Endothelial cell of umbilical vein (primary cell): ENCODE results near the gene CCDC190. TPM values are rescaled to one million over a fixed set of nuclear protein-coding genes. Genes with fewer than 3 reads are reported as not detected.

Experiments
- BruUV-seq: library from RNA; stranded (reverse); fragments of 400-500 nt; replicated peaks from 2 replicates; lab custom pipeline; 2021; lab: Mats Ljungman, UMichigan
- CTCF ChIA-PET: fragments of 300-600, 350-600 bp; sonication (Branson Sonifier 250); formaldehyde crosslinking; loops from one replicate; lab custom pipeline; 2021; ENCODE audit warnings: antibody characterized with exemption, inconsistent platforms; lab: Charles Lee
- POLR2A ChIA-PET: fragments of 300-600, 350-600 bp; sonication (Branson Sonifier 250); formaldehyde crosslinking; loops from one replicate; lab custom pipeline; 2021; ENCODE audit warnings: antibody characterized with exemption, inconsistent platforms; lab: Charles Lee
- DNase-seq: peaks from one replicate; pipeline ENCODE4 v3.0.0-alpha.2; 2011; ENCODE audit warnings: low read depth, low spot score
- FAIRE-seq: peaks from 2 replicates; lab custom pipeline; 2011; peaks lifted over from hg19 to GRCh38; lab: Jason Lieb, UNC
- H2AFZ ChIP-seq: 2 replicates; pipeline ENCODE4 v1.6.0; 2012; ENCODE audit warnings: low read depth, low read length, control low read depth, inconsistent platforms
- H3K27ac ChIP-seq: 2 replicates; pipeline ENCODE4 v1.5.1; 2011; ENCODE audit warnings: low read depth, mild to moderate bottlenecking, control low read depth, low read length, moderate library complexity; ENCODE audit not compliant: insufficient read depth
- H3K27me3 ChIP-seq, 2 experiments: 2 replicates each; pipeline versions ENCODE4 v1.6.0 to v1.6.1; 2011; ENCODE audit warnings: low read length in 2 of 2, mixed read lengths in 1 of 2; ENCODE audit not compliant: control insufficient read depth in 2 of 2, insufficient read depth in 2 of 2
- H3K36me3 ChIP-seq, 2 experiments: 2 replicates in 1 of 2; 3 replicates in 1 of 2; pipeline ENCODE4 v1.5.1; 2011; ENCODE audit warnings: low read length in 2 of 2, mild to moderate bottlenecking in 1 of 2, moderate library complexity in 1 of 2; ENCODE audit not compliant: control insufficient read depth in 2 of 2, insufficient read depth in 2 of 2; ENCODE audit errors: extremely low read depth in 1 of 2
- H3K4me1 ChIP-seq: 3 replicates; pipeline ENCODE4 v1.5.1; 2011; ENCODE audit warnings: mild to moderate bottlenecking, low read length; ENCODE audit not compliant: control insufficient read depth, insufficient read depth; ENCODE audit errors: extremely low read depth
- H3K4me2 ChIP-seq: 2 replicates; pipeline ENCODE4 v1.6.1; 2011; ENCODE audit warnings: low read length, control low read depth, mixed read lengths; ENCODE audit not compliant: insufficient read depth
- H3K4me3 ChIP-seq, 3 experiments: fragments of 200-600 bp in 1 of 3; sonication (generic), shearing (Covaris generic) in 1 of 3; replicated peaks in 1 of 3; 2 replicates each; pipeline ENCODE4 v1.5.1; 2011 to 2016; ENCODE audit warnings: control low read depth in 3 of 3, low read length in 3 of 3, mild to moderate bottlenecking in 2 of 3, inconsistent platforms in 1 of 3, low read depth in 1 of 3, moderate library complexity in 1 of 3; ENCODE audit not compliant: insufficient read depth in 1 of 3
- H3K79me2 ChIP-seq: 2 replicates; pipeline ENCODE4 v1.6.0; 2012; ENCODE audit warnings: low read length, inconsistent platforms; ENCODE audit not compliant: control insufficient read depth, insufficient read depth
- H3K9ac ChIP-seq: replicated peaks from 2 replicates; pipeline ENCODE3; 2011; ENCODE audit warnings: low read length, control low read depth; ENCODE audit not compliant: insufficient read depth; ENCODE audit errors: extremely low read depth
- H3K9me1 ChIP-seq: replicated peaks from 3 replicates; pipeline ENCODE4 v1.6.0; 2011; ENCODE audit warnings: mild to moderate bottlenecking, low read length; ENCODE audit not compliant: control insufficient read depth, insufficient read depth; ENCODE audit errors: extremely low read depth
- H3K9me3 ChIP-seq: replicated peaks from 2 replicates; pipeline ENCODE4 v1.5.1; 2012; ENCODE audit warnings: low read length, inconsistent platforms; ENCODE audit not compliant: control insufficient read depth, insufficient read depth
- H4K20me1 ChIP-seq: replicated peaks from 2 replicates; pipeline ENCODE3; 2011; ENCODE audit warnings: mild to moderate bottlenecking, low read length; ENCODE audit not compliant: control insufficient read depth, insufficient read depth; ENCODE audit errors: extremely low read depth
- EZH2 ChIP-seq: IDR thresholded peaks from 2 replicates; pipeline ENCODE4 v1.6.1; 2012; ENCODE audit warnings: borderline replicate concordance, low read depth, mild to moderate bottlenecking, moderate library complexity, low read length, inconsistent platforms; ENCODE audit not compliant: severe bottlenecking
- FOS ChIP-seq: IDR thresholded peaks from 2 replicates; pipeline ENCODE4 v1.6.1; 2011; ENCODE audit warnings: mild to moderate bottlenecking, low read length, moderate library complexity, borderline replicate concordance; ENCODE audit not compliant: insufficient read depth
- GATA2 ChIP-seq: IDR thresholded peaks from 2 replicates; pipeline ENCODE4 v1.7.0; 2011; ENCODE audit warnings: low read depth, mild to moderate bottlenecking, moderate library complexity, mixed read lengths, low read length; ENCODE audit not compliant: insufficient read length, insufficient read depth
- JUN ChIP-seq: IDR thresholded peaks from 2 replicates; pipeline ENCODE4 v1.6.1; 2011; ENCODE audit warnings: borderline replicate concordance, low read depth; ENCODE audit not compliant: insufficient read length, insufficient read depth
- MYC ChIP-seq: IDR thresholded peaks from one replicate; pipeline ENCODE4 v1.6.1; 2011; ENCODE audit warnings: mild to moderate bottlenecking, low read depth, low read length
- POLR2A ChIP-seq: IDR thresholded peaks from 2 replicates; pipeline ENCODE4 v1.6.1; 2012; ENCODE audit warnings: low read depth, mild to moderate bottlenecking, control low read depth, low read length
- POLR2AphosphoS5 ChIP-seq: IDR thresholded peaks from 2 replicates; pipeline ENCODE4 v1.6.1; 2012; ENCODE audit warnings: low read depth, mild to moderate bottlenecking, control low read depth, low read length, moderate library complexity; ENCODE audit not compliant: insufficient read depth
- dilution Hi-C: fragments of 300-500 bp; cut with MboI; formaldehyde crosslinking; loops from one replicate; pipeline ENCODE4 v1.15.0; 2019; ENCODE audit warnings: low sequenced_read_pairs; ENCODE audit not compliant: extremely low pct_ligation_motif_present
- intact Hi-C: fragments of 100-400 bp; cut with micrococcal nuclease; formaldehyde crosslinking; loops from one replicate; pipeline ENCODE4 v1.10.0; 2022
- polyA plus RNA-seq, 4 experiments: library from polyadenylated mRNA; depleted of rRNA in 3 of 4; stranded (reverse) in 3 of 4; unstranded in 1 of 4; fragments of >200 nt; gene quantifications; 2 replicates each; pipeline versions ENCODE4 v1.2.1 to v1.2.3, GENCODE V29; 2011 to 2012; ENCODE audit warnings: missing spikeins in 1 of 4
- total RNA-seq: library from RNA; stranded (reverse); gene quantifications from 2 replicates; pipeline ENCODE4 v1.2.3, GENCODE V29; 2021
- TF ChIP-seq, protein P1 (sequence below): IDR thresholded peaks from 2 replicates; pipeline ENCODE4 v1.6.1; 2011; ENCODE audit not compliant: insufficient read depth, insufficient read length
- TF ChIP-seq, protein P2 (sequence below), 2 donors: IDR thresholded peaks; 1 replicate in 1 of 2; 2 replicates in 1 of 2; pipeline ENCODE4 v1.5.1; 2011; ENCODE audit warnings: low read length in 2 of 2, mild to moderate bottlenecking in 2 of 2, moderate library complexity in 2 of 2, control low read depth in 1 of 2, inconsistent platforms in 1 of 2, low read depth in 1 of 2; ENCODE audit not compliant: insufficient read depth in 1 of 2; ENCODE audit errors: extremely low read depth in 1 of 2

Gene CCDC190
- total and polyA plus RNA-seq, 2 donors (not counting 3 experiments of a cell fraction or from before 2014, with no cell fraction given): 3.7 to 9.0 TPM

DNA sequence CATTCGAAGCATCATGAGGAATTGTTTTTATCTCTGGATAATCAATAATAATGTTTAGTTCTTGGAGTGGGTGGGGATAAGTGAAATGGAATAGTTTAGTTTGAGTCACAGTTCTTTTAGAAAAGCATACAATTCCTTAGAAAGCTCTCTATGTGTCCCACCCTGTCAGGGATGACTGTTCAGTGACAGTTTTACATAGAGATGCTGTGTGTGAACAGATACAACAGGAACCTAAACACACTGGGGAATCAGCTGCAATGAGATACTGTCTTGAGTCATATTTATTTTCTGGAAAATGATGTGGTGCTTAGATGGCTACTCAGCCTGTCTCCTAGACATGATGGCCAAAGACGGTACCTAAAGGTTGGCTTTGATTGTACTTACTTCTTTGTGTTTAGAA lies 25.7 kb upstream of the CCDC190 start:
- no peak for DNase-seq
- TF ChIP-seq JUN (no peak), FOS (no peak), POLR2A (no peak), MYC (no peak), GATA2 (no peak), POLR2AphosphoS5 (no peak), EZH2 (no peak)
- TF ChIP-seq, protein P1, sequence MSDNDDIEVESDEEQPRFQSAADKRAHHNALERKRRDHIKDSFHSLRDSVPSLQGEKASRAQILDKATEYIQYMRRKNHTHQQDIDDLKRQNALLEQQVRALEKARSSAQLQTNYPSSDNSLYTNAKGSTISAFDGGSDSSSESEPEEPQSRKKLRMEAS: no peak
- TF ChIP-seq, protein P2, sequence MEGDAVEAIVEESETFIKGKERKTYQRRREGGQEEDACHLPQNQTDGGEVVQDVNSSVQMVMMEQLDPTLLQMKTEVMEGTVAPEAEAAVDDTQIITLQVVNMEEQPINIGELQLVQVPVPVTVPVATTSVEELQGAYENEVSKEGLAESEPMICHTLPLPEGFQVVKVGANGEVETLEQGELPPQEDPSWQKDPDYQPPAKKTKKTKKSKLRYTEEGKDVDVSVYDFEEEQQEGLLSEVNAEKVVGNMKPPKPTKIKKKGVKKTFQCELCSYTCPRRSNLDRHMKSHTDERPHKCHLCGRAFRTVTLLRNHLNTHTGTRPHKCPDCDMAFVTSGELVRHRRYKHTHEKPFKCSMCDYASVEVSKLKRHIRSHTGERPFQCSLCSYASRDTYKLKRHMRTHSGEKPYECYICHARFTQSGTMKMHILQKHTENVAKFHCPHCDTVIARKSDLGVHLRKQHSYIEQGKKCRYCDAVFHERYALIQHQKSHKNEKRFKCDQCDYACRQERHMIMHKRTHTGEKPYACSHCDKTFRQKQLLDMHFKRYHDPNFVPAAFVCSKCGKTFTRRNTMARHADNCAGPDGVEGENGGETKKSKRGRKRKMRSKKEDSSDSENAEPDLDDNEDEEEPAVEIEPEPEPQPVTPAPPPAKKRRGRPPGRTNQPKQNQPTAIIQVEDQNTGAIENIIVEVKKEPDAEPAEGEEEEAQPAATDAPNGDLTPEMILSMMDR (IDR thresholded peaks at IDR 0.05; ENCODE audit: extremely low read depth in 1 of 2, insufficient read depth in 1 of 2, low read depth in 1 of 2, low read length in 2 of 2): no peak
- Histone ChIP-seq H3K4me1 (no peaks in the 10 kb centered on the region), H3K9me3 (no peaks in the 10 kb centered on the region), H3K36me3 (no peaks in the 10 kb centered on the region), H2AFZ (no peak overlapping the region), H3K27me3 (no peaks in the 10 kb centered on the region), H3K9ac (no peak overlapping the region), H3K4me2 (no peak overlapping the region), H3K4me3 (no peak overlapping the region), H3K79me2 (no peaks in the 10 kb centered on the region), H4K20me1 (no peaks in the 10 kb centered on the region), H3K27ac (no peak overlapping the region), H3K9me1 (no peaks in the 10 kb centered on the region)
- intact Hi-C loops (no loop called here), dilution Hi-C loops (loop anchor here (25.0 kb wide), 1 partner anchor 301 kb away; no protein-coding TSS in a partner anchor)
- CTCF ChIA-PET: interaction anchor here (1.0 to 3.3 kb wide), 2 partner anchors 8 to 182 kb away, joined by 3 to 15 read pairs; partner anchors contain the start of gene RGS4
- POLR2A ChIA-PET: no interaction called here
- no TSS peak for BruUV-seq
- no peak for FAIRE-seq
